Thyroid gland (tissue), 4 donors: ENCODE measurements around the gene VWA3A. TPM values are rescaled to one million over a fixed set of nuclear protein-coding genes. Genes with fewer than 3 reads are reported as not detected.
A peak's percentile ranks its signal among the peaks of the same experiment; 100 is the strongest.
"Not testable (repeated sequence)": the region's sequence is repeated elsewhere in the genome, so short reads cannot be mapped to it uniquely, and the experiment has no call there.

Experiments used
- DNase-seq, 2 donors: peaks; one replicate each; pipeline ENCODE4 v3.0.0-alpha.2; 2019
- H3K27ac ChIP-seq, 3 donors: fragments of 200-600 bp; sonication (generic); 1 replicate in 2 of 3; 2 replicates in 1 of 3; pipeline ENCODE4 v1.5.1; 2016 to 2019; ENCODE audit warnings: mild to moderate bottlenecking in 1 of 3, moderate library complexity in 1 of 3
- H3K27me3 ChIP-seq: fragments of 200-600 bp; sonication (generic); one replicate; pipeline ENCODE4 v1.5.1; 2019
- H3K36me3 ChIP-seq, 2 donors: fragments of 200-600 bp; sonication (generic); one replicate each; pipeline ENCODE4 v1.5.1; 2016 to 2019
- H3K4me1 ChIP-seq, 2 donors: fragments of 200-600 bp; sonication (generic); one replicate each; pipeline ENCODE4 v1.5.1; 2017 to 2019
- H3K4me3 ChIP-seq, 3 donors: fragments of 200-600 bp; sonication (generic); replicated peaks in 1 of 3; 1 replicate in 2 of 3; 2 replicates in 1 of 3; pipeline ENCODE4 v1.5.1; 2016; ENCODE audit warnings: mild to moderate bottlenecking in 1 of 3
- H3K9me3 ChIP-seq: fragments of 200-600 bp; sonication (generic); one replicate; pipeline ENCODE4 v1.5.1; 2017
- POLR2A ChIP-seq, 2 donors: fragments of 450-650 bp; IDR thresholded peaks; one replicate each; pipeline ENCODE4 v1.6.1; 2017; ENCODE audit warnings: antibody characterized with exemption in 2 of 2, mild to moderate bottlenecking in 2 of 2, moderate library complexity in 1 of 2
- WGBS, 2 donors: methylation state at CpG; one replicate each; pipeline ENCODE4 v1.1.5; 2017; 5-methylcytosine and 5-hydroxymethylcytosine counted together
- intact Hi-C: fragments of 100-400 bp; cut with DNase I; formaldehyde crosslinking; loops from one replicate; pipeline ENCODE4 v1.15.1; 2023
- total RNA-seq, 4 donors: library from RNA; depleted of rRNA; stranded (reverse); fragments of >200 nt; gene quantifications; one replicate each; pipeline ENCODE4 v1.2.3, GENCODE V29; 2016
- TF ChIP-seq, protein P1 (sequence below), 6 experiments: fragments of 200-600 bp in 3 of 6; fragments of 450-650 bp in 3 of 6; sonication (generic) in 3 of 6; IDR thresholded peaks; one replicate each; pipeline ENCODE4 v1.5.1; 2016 to 2019; ENCODE audit warnings: antibody characterized with exemption in 6 of 6, mild to moderate bottlenecking in 2 of 6, inconsistent platforms in 1 of 6, moderate library complexity in 1 of 6

The VWA3A gene
- total RNA-seq, 4 donors from 2014 or later, result 0.56 TPM; not detected in 3

DNA sequence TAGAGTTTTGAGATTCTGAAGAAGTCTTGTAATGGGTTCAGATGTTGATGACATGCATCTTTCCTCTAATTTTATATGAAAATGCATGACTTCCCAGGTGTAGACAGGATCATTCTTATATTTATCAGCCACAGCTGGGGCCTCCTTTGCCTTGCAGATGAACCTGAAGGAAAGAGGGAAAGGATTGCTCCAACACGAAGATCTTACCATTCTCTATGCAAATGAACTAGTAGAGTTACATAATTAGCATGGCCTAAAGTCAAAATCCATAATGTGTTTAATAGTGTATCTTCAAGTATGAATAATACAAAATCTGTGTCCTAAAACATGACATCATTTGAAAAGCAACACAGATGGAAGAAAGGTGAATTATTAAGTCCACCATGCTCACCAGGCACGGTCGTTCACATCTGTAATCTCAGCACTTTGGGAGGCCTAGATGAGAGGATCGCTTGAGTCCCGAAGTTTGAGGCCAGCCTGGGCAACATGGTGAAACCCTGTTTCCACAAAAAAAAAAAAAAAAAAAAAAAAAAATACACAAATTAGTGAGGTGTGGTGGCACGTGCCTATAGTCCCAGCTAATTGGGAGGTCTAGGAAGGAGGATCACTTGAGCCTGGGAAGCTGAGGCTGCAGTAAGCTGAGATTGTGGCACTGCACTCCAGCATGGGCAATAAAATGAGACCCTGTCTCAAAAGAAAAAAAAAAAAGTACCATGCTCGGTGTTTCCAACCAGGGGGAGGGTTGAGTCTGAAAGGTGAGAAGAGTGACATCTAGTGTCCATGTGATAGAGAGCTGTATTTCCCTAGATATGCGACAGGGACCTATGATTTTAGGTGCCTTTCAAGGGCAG lies 6.3 kb downstream of the VWA3A start:
- intact Hi-C loops, result loop anchor here (5.0 to 10.0 kb wide), 2 partner anchors 86 to 101 kb away; no protein-coding TSS in a partner anchor
- no peaks in the 10 kb centered on the region for H3K36me3 ChIP-seq
- no peaks in the 10 kb centered on the region for H3K27me3 ChIP-seq
- TF ChIP-seq, protein P1, sequence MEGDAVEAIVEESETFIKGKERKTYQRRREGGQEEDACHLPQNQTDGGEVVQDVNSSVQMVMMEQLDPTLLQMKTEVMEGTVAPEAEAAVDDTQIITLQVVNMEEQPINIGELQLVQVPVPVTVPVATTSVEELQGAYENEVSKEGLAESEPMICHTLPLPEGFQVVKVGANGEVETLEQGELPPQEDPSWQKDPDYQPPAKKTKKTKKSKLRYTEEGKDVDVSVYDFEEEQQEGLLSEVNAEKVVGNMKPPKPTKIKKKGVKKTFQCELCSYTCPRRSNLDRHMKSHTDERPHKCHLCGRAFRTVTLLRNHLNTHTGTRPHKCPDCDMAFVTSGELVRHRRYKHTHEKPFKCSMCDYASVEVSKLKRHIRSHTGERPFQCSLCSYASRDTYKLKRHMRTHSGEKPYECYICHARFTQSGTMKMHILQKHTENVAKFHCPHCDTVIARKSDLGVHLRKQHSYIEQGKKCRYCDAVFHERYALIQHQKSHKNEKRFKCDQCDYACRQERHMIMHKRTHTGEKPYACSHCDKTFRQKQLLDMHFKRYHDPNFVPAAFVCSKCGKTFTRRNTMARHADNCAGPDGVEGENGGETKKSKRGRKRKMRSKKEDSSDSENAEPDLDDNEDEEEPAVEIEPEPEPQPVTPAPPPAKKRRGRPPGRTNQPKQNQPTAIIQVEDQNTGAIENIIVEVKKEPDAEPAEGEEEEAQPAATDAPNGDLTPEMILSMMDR (IDR thresholded peaks at IDR 0.05), result peak in 5 of 6 experiments; percentile 35 to 67 (median 66)
- TF ChIP-seq POLR2A (IDR thresholded peaks at IDR 0.05), result no peak
- H3K27ac ChIP-seq, result no peak overlapping the region
- H3K9me3 ChIP-seq, result no peaks in the 10 kb centered on the region
- 50 to 59% methylated on average over 8 of the region's 8 CpGs for WGBS, 2 donors
- no peak overlapping the region for H3K4me3 ChIP-seq
- DNase-seq, result no peak
- H3K4me1 ChIP-seq, result no peaks in the 10 kb centered on the region

DNA sequence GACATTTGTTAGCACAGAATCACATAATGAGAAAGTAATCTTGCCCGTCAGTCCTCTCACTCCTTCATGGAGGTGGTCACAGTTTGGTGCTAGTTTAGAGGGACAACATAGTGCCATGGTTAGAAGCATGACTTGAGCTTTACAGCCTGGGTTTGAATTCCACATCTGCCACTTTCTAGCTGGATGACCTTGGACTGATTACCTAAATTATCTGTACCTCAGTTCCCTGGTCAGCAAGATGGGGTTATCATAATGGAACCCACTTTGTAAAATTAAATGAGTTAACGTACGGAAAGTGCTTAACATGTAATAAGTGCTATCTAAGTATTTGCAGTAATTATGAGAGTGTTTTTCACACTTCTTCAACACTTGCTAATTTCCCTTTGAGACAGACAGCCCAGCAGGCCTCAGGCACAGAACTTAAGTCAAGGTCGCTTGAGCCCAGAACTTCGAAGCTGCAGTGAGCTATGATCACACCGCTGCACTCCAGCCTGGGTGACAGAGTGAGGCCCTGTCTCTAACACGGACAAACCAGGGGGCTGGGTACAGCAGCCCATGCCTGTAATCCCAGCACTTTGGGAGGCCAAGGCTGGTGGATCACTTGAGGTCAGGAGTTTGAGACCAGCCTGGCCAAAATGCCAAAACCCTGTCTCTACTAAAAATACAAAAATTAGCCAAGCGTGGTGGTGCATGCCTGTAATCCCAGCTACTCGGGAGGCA lies 7.1 kb downstream of the VWA3A start:
- DNase-seq, result no peak
- no peak for TF ChIP-seq POLR2A (IDR thresholded peaks at IDR 0.05)
- TF ChIP-seq, protein P1 (IDR thresholded peaks at IDR 0.05), result no peak
- Histone ChIP-seq H3K4me3 (no peak overlapping the region), H3K4me1 (no peaks in the 10 kb centered on the region), H3K9me3 (no peaks in the 10 kb centered on the region), H3K27ac (no peak overlapping the region), H3K36me3 (no peaks in the 10 kb centered on the region), H3K27me3 (no peaks in the 10 kb centered on the region)
- intact Hi-C loops, result loop anchor here (5.0 to 10.0 kb wide), 2 partner anchors 85 to 102 kb away; no protein-coding TSS in a partner anchor
- 71 to 74% methylated on average over 9 of the region's 9 CpGs for WGBS, 2 donors

DNA sequence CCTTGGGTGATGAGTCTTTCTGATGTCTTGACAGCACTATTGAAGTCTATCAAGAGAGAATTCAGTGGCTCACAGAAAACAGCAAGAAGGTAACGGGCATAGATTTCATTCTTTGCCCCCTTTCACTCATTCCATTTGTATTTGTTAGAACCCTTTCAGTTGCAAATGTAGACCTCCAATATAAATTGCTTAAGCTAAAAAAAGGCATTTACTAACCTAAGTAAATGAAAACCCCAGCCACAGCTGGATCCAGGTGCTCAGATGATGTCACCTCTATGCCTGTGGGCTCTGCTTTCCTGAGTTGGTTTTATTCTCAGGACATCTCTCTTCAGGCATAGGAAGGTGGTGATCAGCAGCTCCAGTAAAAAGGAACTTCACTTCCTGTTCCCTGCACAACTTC lies 11.1 kb downstream of the VWA3A start:
- intact Hi-C loops, result no loop called here
- WGBS, 2 donors, result 91 to 97% methylated on average over 1 of the region's 1 CpG
- Histone ChIP-seq H3K36me3 (no peaks in the 10 kb centered on the region), H3K4me1 (no peaks in the 10 kb centered on the region), H3K4me3 (no peak overlapping the region), H3K27ac (no peak overlapping the region), H3K27me3 (no peaks in the 10 kb centered on the region), H3K9me3 (no peaks in the 10 kb centered on the region)
- TF ChIP-seq POLR2A (IDR thresholded peaks at IDR 0.05), result no peak
- TF ChIP-seq, protein P1 (IDR thresholded peaks at IDR 0.05), result no peak
- DNase-seq, result no peak

DNA sequence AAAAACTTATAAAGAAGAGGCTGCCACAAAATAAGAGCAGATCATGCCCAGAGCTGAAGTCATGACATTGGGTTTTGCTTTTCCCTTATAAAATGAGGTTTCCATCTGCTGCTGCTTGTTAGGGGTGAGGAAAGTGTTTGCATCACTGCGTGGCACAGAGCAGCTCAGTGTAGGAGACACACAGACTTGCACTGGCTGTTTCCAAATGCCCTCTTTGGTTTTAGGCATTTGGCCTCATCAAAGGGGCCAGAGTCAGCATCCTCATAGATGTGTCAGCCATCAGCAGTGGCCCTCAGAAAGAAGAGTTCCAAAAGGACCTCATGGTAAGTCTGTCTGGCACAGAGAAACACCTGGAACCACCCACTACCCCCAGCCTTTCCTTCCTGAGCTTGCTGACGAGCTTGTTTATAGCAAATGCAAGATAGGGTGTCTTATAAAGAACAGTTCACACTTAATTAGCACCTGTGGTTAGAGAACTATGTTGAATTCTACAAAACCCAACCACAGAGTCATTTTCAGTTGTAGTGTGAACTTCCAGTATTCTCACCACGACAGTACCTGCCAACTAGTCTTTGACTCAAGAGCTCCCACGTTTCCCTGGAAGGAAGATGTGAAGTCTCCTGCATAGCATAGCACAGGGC lies 17.0 kb downstream of the VWA3A start:
- TF ChIP-seq POLR2A (IDR thresholded peaks at IDR 0.05), result no peak
- TF ChIP-seq, protein P1 (IDR thresholded peaks at IDR 0.05), result no peak
- H3K9me3 ChIP-seq, result no peaks in the 10 kb centered on the region
- H3K4me1 ChIP-seq, result no peaks in the 10 kb centered on the region
- no peaks in the 10 kb centered on the region for H3K27me3 ChIP-seq
- DNase-seq, result no peak
- WGBS, 2 donors, result 61% methylated on average over 4 of the region's 4 CpGs
- intact Hi-C loops, result no loop called here
- H3K27ac ChIP-seq, result no peak overlapping the region
- no peak overlapping the region for H3K4me3 ChIP-seq
- H3K36me3 ChIP-seq, result no peaks in the 10 kb centered on the region

DNA sequence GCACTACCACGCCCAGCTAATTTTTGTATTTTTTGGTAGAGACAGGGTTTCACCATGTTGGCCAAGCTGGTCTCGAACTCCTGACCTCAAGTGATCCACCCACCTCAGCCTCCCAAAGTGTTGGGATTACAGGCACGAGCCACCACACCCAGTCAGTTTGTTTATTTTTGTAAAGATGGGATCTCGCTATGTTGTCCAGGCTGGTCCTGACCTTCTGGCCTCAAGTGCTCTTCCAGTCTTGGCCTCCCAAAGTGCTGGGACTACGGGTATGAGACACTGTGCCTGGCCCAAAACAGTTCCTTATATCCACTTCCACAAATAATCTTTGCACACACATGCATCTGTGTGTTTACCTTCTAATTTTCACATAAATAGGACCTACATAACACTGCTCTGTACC lies 19.3 kb downstream of the VWA3A start:
- H3K27me3 ChIP-seq, H3K4me1 ChIP-seq, H3K4me3 ChIP-seq, H3K36me3 ChIP-seq, DNase-seq, H3K27ac ChIP-seq, intact Hi-C loops, H3K9me3 ChIP-seq: not testable (repeated sequence)
- 88 to 92% methylated on average over 5 of the region's 5 CpGs for WGBS, 2 donors
